ENCODE results near the gene ACAD9. TPM values are rescaled to one million over a fixed set of nuclear protein-coding genes. Genes with fewer than 3 reads are reported as not detected.

ACAD9 gene
- polyA plus RNA-seq, 1 of the 3 experiments (the other 2 are of a cell fraction) = 41.9 TPM

DNA sequence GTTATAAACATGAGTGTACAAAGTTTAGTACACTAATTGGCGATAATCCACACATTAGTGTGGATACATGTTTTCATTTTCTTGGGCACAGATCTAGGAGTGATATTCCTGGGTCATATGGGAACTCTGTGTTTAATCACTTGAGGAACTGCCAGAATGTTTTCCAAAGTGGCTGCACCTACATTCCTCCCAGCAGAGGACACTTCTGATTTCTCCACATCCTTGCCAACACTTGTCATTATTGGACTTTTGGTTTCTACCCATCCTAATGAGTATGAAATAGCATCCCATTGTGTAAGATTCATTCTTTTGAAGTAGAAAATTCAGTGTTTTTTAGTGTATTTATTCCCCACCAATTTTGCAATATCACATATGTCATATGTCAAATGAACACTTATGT is 60.8 kb downstream of the ACAD9 start (continued):
- TF ChIP-seq, protein P1, sequence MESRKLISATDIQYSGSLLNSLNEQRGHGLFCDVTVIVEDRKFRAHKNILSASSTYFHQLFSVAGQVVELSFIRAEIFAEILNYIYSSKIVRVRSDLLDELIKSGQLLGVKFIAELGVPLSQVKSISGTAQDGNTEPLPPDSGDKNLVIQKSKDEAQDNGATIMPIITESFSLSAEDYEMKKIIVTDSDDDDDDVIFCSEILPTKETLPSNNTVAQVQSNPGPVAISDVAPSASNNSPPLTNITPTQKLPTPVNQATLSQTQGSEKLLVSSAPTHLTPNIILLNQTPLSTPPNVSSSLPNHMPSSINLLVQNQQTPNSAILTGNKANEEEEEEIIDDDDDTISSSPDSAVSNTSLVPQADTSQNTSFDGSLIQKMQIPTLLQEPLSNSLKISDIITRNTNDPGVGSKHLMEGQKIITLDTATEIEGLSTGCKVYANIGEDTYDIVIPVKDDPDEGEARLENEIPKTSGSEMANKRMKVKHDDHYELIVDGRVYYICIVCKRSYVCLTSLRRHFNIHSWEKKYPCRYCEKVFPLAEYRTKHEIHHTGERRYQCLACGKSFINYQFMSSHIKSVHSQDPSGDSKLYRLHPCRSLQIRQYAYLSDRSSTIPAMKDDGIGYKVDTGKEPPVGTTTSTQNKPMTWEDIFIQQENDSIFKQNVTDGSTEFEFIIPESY (IDR thresholded peaks at IDR 0.05; ENCODE audit: borderline replicate concordance, low read depth) = no peak
- no peak for TF ChIP-seq YY1 (IDR thresholded peaks at IDR 0.05; ENCODE audit: low read depth)
- TF ChIP-seq NFIC (IDR thresholded peaks at IDR 0.05; ENCODE audit: borderline replicate concordance) = no peak
- TF ChIP-seq, protein P2, sequence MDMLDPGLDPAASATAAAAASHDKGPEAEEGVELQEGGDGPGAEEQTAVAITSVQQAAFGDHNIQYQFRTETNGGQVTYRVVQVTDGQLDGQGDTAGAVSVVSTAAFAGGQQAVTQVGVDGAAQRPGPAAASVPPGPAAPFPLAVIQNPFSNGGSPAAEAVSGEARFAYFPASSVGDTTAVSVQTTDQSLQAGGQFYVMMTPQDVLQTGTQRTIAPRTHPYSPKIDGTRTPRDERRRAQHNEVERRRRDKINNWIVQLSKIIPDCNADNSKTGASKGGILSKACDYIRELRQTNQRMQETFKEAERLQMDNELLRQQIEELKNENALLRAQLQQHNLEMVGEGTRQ (IDR thresholded peaks at IDR 0.05; ENCODE audit: borderline replicate concordance, low read depth, low read length) = no peak
- TF ChIP-seq, protein P3, sequence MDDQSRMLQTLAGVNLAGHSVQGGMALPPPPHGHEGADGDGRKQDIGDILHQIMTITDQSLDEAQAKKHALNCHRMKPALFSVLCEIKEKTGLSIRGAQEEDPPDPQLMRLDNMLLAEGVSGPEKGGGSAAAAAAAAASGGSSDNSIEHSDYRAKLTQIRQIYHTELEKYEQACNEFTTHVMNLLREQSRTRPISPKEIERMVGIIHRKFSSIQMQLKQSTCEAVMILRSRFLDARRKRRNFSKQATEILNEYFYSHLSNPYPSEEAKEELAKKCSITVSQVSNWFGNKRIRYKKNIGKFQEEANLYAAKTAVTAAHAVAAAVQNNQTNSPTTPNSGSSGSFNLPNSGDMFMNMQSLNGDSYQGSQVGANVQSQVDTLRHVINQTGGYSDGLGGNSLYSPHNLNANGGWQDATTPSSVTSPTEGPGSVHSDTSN (IDR thresholded peaks at IDR 0.05) = no peak

DNA sequence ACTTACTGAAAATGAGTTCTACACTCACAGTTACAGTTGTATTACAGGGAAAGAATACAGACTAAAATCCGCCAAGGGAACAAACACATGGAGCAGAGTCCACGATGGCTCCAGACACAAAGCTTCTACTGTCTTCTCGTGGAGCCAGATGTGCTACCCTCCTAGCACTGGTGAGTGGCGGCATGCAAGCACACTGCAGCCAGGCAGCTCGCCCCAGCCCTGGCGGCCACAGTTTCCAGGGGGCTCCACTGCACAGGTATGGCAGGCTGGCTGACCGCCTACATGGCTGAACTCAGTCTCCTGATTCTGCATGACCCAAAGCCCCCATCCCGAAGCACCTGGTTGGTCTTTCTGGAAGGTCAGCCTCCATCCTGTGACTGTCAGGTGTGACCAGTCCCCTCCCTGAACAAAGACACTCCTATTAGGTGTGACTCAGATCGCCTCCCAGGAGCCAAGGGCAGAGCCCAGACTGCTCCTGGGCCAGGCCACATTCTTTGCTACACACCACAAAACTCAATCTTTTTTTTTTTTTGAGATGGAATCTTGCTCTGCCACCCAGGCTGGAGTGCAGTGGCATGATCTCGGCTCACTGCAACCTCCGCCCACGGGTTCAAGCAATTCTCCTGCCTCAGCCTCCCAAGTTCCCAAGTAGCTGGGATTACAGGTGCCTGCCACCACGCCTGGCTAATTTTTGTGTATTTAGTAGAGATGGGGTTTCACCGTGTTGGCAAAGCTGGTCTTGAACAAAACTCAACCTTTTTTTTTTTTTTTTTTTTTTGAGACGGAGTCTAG is 62.9 kb downstream of the ACAD9 start:
- POLR2A ChIA-PET = no interaction called here

More for the DNA sequence above, 62.9 kb downstream of the ACAD9 start:
- Histone ChIP-seq H3K27ac (ENCODE audit: low read depth in 2 of 2, low read length in 1 of 2) (no peak overlapping the region), H3K27me3 (ENCODE audit: insufficient read depth) (no peaks in the 10 kb centered on the region; the same call in 1 of the 2 replicates), H4K20me1 (ENCODE audit: insufficient read depth) (no peaks in the 10 kb centered on the region), H3K9me2 (no peaks in the 10 kb centered on the region), H2AFZ (ENCODE audit: low read depth) (no peak overlapping the region), H3K4me3 (ENCODE audit: low read depth in 2 of 2, low read length in 1 of 2) (no peak overlapping the region), H3K9ac (no peak overlapping the region), H3F3A (replicated peaks; ENCODE audit: insufficient read depth) (no peaks in the 10 kb centered on the region), H3K36me3 (replicated peaks in 1 of 2; ENCODE audit: control insufficient read depth in 1 of 2, insufficient read depth in 2 of 2, low read length in 1 of 2) (no peaks in the 10 kb centered on the region), H3K4me1 (ENCODE audit: control insufficient read depth in 1 of 2, insufficient read depth in 2 of 2, low read depth in 1 of 2, low read length in 1 of 2) (no peaks in the 10 kb centered on the region), H3K9me3 (no peaks in the 10 kb centered on the region), H3K4me2 (no peak overlapping the region), H3K79me2 (ENCODE audit: insufficient read depth) (no peaks in the 10 kb centered on the region)
- DNase-seq = no peak
- TF ChIP-seq FOXJ3 (CRISPR knock-in tag; IDR thresholded peaks at IDR 0.05) = no peak
- TF ChIP-seq, protein P4, sequence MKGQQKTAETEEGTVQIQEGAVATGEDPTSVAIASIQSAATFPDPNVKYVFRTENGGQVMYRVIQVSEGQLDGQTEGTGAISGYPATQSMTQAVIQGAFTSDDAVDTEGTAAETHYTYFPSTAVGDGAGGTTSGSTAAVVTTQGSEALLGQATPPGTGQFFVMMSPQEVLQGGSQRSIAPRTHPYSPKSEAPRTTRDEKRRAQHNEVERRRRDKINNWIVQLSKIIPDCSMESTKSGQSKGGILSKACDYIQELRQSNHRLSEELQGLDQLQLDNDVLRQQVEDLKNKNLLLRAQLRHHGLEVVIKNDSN (IDR thresholded peaks at IDR 0.05; ENCODE audit: borderline replicate concordance, low read depth) = no peak
- TF ChIP-seq EP300 (IDR thresholded peaks at IDR 0.05; ENCODE audit: borderline replicate concordance in 1 of 2, low read depth in 1 of 2, low read length in 1 of 2) = no peak
- TF ChIP-seq, protein P1 (IDR thresholded peaks at IDR 0.05; ENCODE audit: borderline replicate concordance, low read depth) = no peak
- TF ChIP-seq RAD21 (IDR thresholded peaks at IDR 0.05; ENCODE audit: low read length) = no peak
- TF ChIP-seq MEF2A (IDR thresholded peaks at IDR 0.05; ENCODE audit: borderline replicate concordance, low read depth) = no peak
- TF ChIP-seq TCF12 (IDR thresholded peaks at IDR 0.05) = no peak
- TF ChIP-seq MXI1 (IDR thresholded peaks at IDR 0.05; ENCODE audit: low read depth, low read length) = no peak
- TF ChIP-seq ELF1 (IDR thresholded peaks at IDR 0.05) = no peak
- TF ChIP-seq, protein P3 (IDR thresholded peaks at IDR 0.05) = no peak
- 49% methylated on average over 10 of the region's 15 CpGs for WGBS (ENCODE audit: low lambda C conversion rate)
- CTCF ChIA-PET = no interaction called here

Measured in SK-N-SH (cell line).